Activated T-helper 17 cell treated with anti-CD3 and anti-CD28 coated beads, Interleukin-2, amount 50 U/mL, for 72 hours (primary cell): Measurements from ENCODE around the gene PRR15L. TPM values are rescaled to one million over a fixed set of nuclear protein-coding genes. Genes with fewer than 3 reads are reported as not detected.
A peak's percentile ranks its signal among the peaks of the same experiment; 100 is the strongest.

Experiments used
- ATAC-seq: fragments of 150-1000 bp; cut with Tn5 transposase; replicated peaks from 2 replicates; pipeline ENCODE4 v1.10.0; 2021; ENCODE audit warnings: mild to moderate bottlenecking, moderate library complexity
- H3K27ac Mint-ChIP-seq: one replicate; pipeline ENCODE4 v1.8.0; 2022; ENCODE audit warnings: mixed read lengths
- H3K27me3 Mint-ChIP-seq: one replicate; pipeline ENCODE4 v1.8.0; 2022; ENCODE audit warnings: mixed read lengths
- H3K36me3 Mint-ChIP-seq: one replicate; pipeline ENCODE4 v1.8.0; 2022; ENCODE audit warnings: low read depth, mild to moderate bottlenecking, mixed read lengths
- H3K4me1 Mint-ChIP-seq: one replicate; pipeline ENCODE4 v1.8.0; 2022; ENCODE audit warnings: mixed read lengths
- H3K4me3 Mint-ChIP-seq: one replicate; pipeline ENCODE4 v1.8.0; 2022; ENCODE audit warnings: mild to moderate bottlenecking, mixed read lengths
- H3K9me3 Mint-ChIP-seq: one replicate; pipeline ENCODE4 v1.8.0; 2022; ENCODE audit warnings: mixed read lengths
- total RNA-seq, 2 donors: library from RNA; stranded (reverse); gene quantifications; one replicate each; pipeline ENCODE4 v1.2.3, GENCODE V29; 2022

PRR15L gene
- total RNA-seq, 2 donors from 2014 or later: not detected

DNA sequence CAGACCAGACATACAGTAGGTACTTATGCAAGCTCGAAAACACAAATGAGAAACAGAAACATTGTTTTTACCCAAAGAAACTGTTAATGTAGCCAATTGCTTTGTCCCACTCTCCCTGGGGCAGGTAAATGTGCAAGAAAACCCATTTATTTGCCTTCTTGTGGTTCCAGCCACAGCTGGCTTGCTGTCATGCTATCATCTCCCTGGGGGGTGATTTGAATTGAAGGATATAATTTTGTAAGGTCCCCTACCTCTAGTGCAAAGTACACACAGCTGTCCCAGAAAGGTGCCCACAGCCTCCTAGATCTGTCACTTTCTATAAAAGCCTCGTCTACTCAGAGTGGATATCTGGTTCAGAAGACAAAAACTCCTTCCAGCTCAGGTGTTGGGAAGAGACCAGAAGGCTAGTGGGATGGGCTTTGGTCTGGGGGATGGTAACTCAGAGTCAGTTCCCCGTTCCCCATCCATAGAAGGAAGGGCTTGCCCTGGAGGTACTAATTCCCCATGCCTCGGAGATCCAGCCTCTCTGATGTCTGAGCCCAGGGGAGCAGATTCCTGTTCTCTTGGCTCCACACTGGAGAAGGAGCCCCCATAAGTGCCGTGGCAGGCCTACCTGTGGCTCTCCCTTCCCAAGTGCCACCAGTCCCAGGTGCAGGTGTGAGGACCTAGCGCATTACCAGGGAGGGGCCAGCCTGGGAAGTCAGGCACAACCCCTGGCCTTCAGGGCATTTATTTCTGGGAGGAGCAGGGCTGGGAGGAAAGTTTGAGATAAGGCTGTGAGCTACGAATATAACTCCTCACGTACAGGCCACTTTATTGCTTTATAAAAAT is 2.4 kb upstream of the PRR15L start:
- no peak for ATAC-seq
- no peaks in the 10 kb centered on the region for H3K4me1 Mint-ChIP-seq
- no peaks in the 10 kb centered on the region for H3K9me3 Mint-ChIP-seq
- no peak overlapping the region for H3K27ac Mint-ChIP-seq
- no peaks in the 10 kb centered on the region for H3K36me3 Mint-ChIP-seq
- H3K4me3 Mint-ChIP-seq: no peak overlapping the region
- no peaks in the 10 kb centered on the region for H3K27me3 Mint-ChIP-seq

DNA sequence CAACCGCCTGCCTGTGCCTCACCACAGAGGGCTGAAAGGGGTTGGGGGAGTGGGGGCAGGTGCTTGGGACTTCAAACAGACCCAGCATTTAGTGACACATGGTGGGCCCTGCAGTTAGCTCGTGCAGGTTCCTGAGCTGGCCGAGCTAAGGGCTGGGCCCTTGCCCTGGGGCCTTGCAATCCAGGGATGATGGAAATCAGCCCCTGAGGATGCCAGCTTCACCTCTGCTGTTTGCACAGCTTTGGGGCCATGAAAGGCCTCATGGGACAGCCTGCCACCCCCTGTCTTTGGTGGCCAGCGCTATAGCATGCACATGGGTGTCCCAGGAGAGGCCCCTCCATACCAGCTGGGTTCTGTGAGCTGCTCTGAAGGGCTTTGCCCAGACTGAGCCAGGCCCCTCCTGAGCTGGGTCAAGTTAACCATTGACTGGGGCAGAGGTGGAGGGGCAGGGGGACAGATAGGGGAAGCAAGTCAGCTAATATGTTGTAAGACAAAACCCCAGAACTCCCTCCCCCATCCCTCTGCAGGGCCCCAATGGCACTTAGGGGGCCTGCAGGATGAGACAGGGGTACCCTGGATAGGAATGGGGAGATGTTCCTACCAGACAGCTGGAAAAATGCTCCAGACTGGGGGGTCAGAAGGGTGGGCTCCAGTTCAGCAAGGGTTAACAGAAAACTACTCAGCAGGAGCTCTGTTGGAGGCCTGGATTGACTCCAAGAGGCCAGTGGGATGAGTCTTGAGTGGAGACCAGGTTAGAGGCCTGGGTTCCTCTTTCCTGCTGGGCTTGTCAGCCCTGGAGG is 692 bp downstream of the PRR15L start:
- Mint-ChIP-seq H3K27me3 (no peaks in the 10 kb centered on the region), H3K27ac (no peak overlapping the region), H3K36me3 (peaks cover 6% of the 10 kb centered on the region), H3K4me1 (no peaks in the 10 kb centered on the region), H3K4me3 (no peak overlapping the region), H3K9me3 (no peaks in the 10 kb centered on the region)
- ATAC-seq: no peak

DNA sequence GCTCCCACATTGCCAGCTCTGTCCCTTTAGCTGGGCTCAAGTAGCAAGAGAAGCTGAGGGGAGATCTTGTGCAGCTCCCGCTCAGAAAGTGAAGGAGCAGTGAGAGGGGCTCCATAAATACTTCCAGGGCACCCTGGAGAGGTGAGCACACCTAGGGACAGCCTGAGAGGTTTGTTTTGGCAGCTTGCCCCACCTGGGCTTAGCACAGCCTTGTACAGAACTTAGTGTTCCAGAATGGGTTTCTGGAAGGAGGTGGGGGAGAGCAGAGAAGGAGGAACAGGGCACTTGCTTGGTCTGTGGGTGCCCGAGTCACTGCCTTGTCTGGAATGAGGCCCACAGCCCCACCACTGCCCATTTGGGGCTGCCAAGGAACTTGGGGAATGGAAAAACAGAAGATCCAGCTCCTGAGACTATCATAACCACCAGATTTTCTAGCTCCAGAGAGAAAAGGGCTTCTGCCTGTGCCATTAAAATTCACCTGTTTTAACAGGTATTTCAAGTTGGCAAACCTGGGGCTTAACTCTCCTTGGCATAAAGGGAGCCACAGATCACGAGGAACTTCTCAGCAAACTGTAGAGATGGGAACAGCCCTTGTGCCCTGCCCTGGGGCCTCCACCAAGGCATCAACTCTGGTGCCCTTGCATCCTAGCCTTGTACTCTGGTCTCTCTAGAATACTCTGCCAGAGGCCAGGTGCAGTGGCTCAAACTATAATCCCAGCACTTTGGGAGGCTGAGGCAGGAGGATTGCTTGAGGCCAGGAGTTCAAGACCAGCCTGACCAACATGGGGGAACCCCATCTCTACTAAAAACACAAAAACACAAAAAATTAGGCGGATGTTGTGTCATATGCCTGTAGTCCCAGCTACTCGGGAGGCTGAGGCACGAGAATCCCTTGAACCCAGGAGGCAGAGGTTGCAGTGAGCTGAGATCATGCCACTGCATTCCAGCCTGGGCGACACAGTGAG is 1.9 kb downstream of the PRR15L start:
- H3K27ac Mint-ChIP-seq: no peak overlapping the region
- H3K9me3 Mint-ChIP-seq: no peaks in the 10 kb centered on the region
- no peak for ATAC-seq
- no peaks in the 10 kb centered on the region for H3K27me3 Mint-ChIP-seq
- peaks cover 12% of the 10 kb centered on the region for H3K36me3 Mint-ChIP-seq
- no peak overlapping the region for H3K4me3 Mint-ChIP-seq
- no peaks in the 10 kb centered on the region for H3K4me1 Mint-ChIP-seq

DNA sequence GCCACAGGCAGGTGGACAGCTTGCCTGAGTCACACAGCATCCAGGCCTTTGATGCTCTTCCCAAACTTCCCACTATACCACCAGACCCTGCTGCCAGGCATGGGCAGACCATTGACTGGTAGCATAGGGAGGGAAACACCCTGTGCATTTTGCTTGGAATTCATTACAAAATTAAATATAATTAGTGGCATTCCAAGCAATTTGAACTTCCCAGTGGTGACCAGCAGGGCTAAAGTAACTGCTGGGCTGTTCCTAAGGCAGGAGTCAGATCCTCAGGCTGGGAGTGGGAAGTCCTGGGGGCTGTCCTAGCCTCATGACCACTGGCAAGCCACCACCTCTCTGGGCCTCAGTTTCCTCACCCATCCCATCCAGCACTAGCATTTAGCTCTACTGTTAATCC is 3.8 kb downstream of the PRR15L start:
- H3K4me1 Mint-ChIP-seq: peaks cover 6% of the 10 kb centered on the region
- ATAC-seq: no peak
- H3K36me3 Mint-ChIP-seq: peaks cover 17% of the 10 kb centered on the region
- H3K9me3 Mint-ChIP-seq: no peaks in the 10 kb centered on the region
- H3K4me3 Mint-ChIP-seq: no peak overlapping the region
- no peak overlapping the region for H3K27ac Mint-ChIP-seq
- no peaks in the 10 kb centered on the region for H3K27me3 Mint-ChIP-seq

DNA sequence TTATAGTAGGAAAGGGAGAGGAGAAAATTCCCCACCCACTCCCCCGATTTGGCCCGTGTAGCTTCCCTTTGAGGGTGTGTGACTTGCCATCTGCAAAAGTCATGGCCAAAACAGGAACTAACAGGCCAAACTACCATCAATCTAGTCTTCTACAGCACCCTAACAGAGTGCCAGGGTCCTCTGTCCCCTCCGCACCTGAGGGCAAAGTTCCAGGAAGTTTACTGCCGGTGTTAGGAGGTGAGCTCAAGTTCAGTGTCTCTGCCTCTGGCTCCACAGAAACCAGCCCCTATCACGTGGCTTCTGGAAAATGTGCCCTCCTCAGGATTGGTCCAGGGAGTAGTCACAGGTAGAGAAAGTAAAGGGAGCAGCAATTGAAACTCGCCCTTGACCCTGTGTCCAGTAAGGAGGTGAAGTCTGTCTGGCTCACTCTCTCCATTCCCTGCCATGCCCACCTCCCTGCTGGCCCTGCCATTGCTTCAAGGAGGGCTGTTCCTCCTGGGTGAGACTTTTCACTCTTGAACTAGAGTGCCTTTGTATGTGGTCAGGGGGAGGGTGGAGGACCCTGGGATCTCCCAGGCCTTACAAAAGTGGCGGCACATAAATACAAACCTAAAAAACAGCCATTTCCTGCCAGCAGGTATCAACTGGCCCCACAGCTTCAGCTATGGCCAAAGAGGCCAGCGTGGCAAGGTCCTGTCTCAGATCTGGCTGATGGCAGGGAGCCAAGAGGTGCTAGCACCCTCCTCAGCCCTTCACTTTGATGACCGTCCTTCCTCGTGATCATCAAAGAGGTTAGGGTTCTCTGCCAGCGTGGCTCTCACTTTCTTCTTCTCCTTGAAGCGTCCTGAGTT is 5.3 kb downstream of the PRR15L start:
- H3K36me3 Mint-ChIP-seq: peaks cover 29% of the 10 kb centered on the region
- no peaks in the 10 kb centered on the region for H3K9me3 Mint-ChIP-seq
- no peak for ATAC-seq
- no peak overlapping the region for H3K4me3 Mint-ChIP-seq
- H3K27ac Mint-ChIP-seq: no peak overlapping the region
- H3K27me3 Mint-ChIP-seq: no peaks in the 10 kb centered on the region
- H3K4me1 Mint-ChIP-seq: peaks cover 8% of the 10 kb centered on the region

DNA sequence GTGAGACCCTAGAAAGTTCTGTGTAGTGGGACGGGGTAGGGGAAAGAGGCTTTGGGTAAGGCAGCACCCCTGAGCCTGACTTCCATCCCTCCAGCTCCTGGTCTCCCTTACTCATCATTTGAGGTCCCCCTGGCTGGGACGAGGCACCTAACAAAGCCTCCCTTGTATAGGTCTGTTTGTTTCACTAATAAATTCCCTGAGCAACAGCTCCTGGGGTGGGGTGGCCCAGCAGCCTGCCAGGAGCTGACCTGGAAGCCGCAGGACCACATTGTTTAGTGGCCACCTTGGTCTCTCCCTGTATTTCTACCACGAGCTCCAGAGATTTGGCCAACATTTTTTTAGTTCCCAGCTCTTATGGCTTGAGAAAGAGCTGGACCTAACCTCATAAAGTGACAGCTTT is 7.2 kb downstream of the PRR15L start:
- no peak overlapping the region for H3K27ac Mint-ChIP-seq
- H3K27me3 Mint-ChIP-seq: no peaks in the 10 kb centered on the region
- no peak overlapping the region for H3K4me3 Mint-ChIP-seq
- no peak for ATAC-seq
- peaks cover 47% of the 10 kb centered on the region for H3K36me3 Mint-ChIP-seq
- H3K9me3 Mint-ChIP-seq: no peaks in the 10 kb centered on the region
- peaks cover 13% of the 10 kb centered on the region for H3K4me1 Mint-ChIP-seq

DNA sequence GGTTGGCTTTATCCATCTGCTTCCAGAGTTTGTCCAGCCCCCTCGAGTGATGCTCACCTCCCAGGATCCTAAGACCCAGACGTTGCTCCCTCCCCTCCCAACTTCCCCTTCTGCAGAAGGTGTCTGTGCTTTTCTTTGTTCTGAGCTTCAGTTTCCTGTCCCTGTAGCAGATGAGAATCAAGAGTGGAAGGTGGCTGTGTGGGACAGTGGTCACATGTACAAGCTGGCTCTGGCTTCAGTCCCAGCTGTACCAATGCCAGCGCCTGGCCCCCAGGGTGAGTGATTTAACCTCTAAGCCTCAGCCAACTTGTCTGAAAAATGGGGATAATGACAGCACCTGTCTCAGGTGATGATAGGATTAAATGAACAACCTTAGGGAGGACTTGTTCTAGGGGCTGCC is 7.7 kb downstream of the PRR15L start:
- Mint-ChIP-seq H3K27ac (peak overlapping the region; percentile 70), H3K9me3 (no peaks in the 10 kb centered on the region), H3K4me1 (peaks cover 17% of the 10 kb centered on the region), H3K36me3 (peaks cover 52% of the 10 kb centered on the region), H3K27me3 (no peaks in the 10 kb centered on the region), H3K4me3 (peak overlapping the region; percentile 50)
- no peak for ATAC-seq

DNA sequence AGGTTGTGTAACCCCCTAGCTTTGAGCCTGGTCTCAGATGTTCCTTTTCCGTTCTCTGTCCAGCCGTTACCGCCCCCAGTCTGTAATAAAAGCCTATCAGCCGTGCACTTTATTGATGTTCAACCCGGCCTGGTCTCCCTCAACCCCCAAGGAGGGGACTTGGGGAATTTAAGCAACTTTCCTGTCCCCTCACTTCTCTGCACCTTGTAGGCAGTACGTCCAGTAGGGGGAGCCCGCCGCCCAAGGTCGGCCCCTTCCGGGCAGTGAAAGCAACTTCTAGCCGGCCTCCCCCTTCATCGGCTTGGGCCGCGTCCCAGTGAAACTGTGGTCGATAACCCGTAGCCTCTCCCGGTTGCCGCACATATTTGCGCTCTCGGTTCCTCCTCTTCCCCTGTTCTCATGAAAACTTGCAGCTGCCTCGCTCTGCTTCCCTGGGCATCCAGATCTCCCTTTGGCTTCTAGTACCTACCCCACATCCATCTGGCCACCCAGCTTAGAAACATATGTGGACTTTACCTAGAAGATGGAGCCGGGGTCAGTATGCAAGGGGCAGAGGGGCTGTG is 8.4 kb downstream of the PRR15L start:
- ATAC-seq: peak; percentile 83
- Mint-ChIP-seq H3K4me1 (peaks cover 20% of the 10 kb centered on the region), H3K27ac (peak overlapping the region; percentile 70), H3K27me3 (no peaks in the 10 kb centered on the region), H3K9me3 (no peaks in the 10 kb centered on the region), H3K4me3 (peak overlapping the region; percentile 50), H3K36me3 (peaks cover 58% of the 10 kb centered on the region)

DNA sequence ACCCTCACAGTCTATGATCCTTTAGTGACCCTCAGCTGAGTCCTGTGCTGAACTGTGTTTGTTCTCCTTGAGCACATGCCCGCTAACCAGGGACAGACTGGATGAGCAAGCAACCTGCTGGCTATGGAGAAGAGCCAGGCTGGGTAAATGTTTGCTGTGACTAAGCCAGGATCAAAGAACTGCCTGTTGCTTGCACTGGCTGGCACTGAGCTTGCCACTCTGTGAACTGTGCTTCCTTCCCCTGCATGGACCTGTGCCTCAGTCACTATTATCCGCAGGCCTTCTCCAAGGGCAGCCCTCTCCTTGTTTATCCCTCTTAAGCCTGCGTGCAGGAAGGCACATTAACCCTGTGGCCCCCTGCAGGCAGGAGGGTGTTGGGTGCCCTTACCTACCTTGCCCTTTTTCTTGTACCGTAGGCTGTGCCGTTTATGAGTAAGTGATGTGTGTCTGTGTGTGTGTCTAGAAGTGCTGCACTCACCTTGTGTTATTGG is 8.9 kb downstream of the PRR15L start:
- Mint-ChIP-seq H3K27ac (peak overlapping the region; percentile 70), H3K36me3 (peaks cover 58% of the 10 kb centered on the region), H3K4me3 (peak overlapping the region; percentile 50), H3K4me1 (peaks cover 21% of the 10 kb centered on the region), H3K9me3 (no peaks in the 10 kb centered on the region), H3K27me3 (no peaks in the 10 kb centered on the region)
- ATAC-seq: no peak

DNA sequence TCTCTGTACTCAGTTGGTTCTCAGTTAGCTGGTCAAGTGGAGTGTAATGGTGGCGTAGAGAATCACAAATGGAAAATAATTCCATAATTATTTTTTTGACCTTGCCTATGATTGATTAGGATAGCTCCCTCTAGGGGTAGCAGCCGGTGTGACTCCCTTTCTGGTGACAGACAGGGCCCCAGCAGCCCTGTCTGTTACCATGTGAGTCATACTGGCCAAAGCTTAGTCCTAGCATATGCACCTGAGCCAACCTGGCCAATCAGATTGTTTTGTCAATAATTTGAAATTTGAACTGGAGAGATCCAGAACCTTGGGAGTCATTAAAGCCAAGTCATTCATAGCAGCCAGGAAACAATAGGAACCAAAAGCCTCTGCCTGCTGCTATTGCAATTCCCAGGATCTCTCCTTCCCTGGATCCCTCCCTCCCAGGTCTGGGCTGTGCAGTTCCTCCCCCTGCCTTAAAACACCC is 10.7 kb downstream of the PRR15L start:
- ATAC-seq: peak; percentile 95
- Mint-ChIP-seq H3K36me3 (peaks cover 51% of the 10 kb centered on the region), H3K4me1 (peaks cover 25% of the 10 kb centered on the region), H3K27me3 (no peaks in the 10 kb centered on the region), H3K4me3 (no peak overlapping the region), H3K9me3 (no peaks in the 10 kb centered on the region), H3K27ac (no peak overlapping the region)

DNA sequence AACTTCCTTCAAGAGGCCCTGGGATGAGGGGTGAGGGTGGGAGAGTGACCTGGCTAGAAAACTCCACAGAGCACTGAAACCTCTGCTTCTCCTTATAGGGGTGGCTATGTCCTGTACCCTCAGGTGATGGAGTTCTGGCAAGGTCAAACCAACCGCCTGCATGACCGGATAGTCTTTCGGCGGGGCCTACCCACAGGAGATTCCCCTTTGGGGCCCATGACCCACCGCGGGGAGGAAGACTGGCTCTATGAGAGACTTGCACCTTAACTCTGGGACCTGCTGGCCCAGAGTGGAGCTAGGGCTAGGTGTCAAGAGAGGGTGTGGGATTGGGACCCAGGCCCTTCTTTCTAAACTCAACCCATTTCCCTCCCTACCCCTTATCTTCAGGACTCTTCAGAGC is 11.2 kb downstream of the PRR15L start:
- no peaks in the 10 kb centered on the region for H3K27me3 Mint-ChIP-seq
- peaks cover 25% of the 10 kb centered on the region for H3K4me1 Mint-ChIP-seq
- peaks cover 47% of the 10 kb centered on the region for H3K36me3 Mint-ChIP-seq
- ATAC-seq: no peak
- H3K27ac Mint-ChIP-seq: no peak overlapping the region
- H3K4me3 Mint-ChIP-seq: no peak overlapping the region
- no peaks in the 10 kb centered on the region for H3K9me3 Mint-ChIP-seq

DNA sequence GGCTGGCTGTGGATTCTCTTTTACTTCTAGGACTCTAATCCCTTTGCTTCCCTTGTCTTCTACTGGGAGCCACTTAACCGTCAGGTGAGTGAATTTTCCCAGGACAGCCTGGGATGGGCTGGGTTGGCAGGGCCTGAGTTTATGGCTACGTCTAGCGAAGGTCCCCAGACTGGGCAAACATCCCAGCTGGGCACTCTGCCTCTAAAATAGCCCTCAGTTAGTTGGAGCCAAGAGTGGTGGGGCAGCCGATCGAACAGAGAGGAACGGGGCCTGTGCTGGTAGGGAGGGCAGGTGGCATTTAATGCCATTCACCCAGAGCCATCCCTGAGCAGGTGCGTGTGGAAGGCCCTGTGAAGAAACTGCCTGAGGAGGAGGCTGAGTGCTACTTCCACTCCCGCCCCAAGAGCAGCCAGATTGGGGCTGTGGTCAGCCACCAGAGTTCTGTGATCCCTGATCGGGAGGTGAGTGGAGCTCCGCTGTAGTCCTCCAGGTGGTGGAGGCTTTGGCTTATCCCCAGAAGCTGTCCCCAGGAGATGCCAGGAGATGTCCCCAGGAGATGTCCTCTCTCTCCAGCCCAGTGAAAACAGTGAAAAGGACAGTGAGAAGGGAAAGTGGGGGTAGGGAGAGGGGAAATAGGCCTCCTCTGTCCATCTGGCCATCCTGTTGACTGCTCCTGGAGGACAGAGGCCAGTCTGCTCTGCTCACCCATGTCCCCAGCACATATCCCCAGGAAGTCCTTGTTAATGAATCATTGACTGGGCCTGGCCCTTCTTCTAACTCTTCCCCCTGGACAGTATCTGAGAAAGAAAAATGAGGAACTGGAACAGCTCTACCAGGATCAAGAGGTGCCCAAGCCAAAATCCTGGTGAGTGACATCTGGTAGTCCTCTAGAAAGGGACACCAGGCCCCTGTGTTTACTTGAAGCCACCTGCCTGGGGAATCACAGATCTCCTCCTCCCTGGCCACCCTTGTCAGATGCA is 11.9 kb downstream of the PRR15L start:
- Mint-ChIP-seq H3K36me3 (peaks cover 46% of the 10 kb centered on the region), H3K4me3 (no peak overlapping the region), H3K4me1 (peaks cover 31% of the 10 kb centered on the region), H3K27ac (peak overlapping the region; percentile 4), H3K9me3 (peaks cover 3% of the 10 kb centered on the region), H3K27me3 (no peaks in the 10 kb centered on the region)
- ATAC-seq: no peak
